NCI-H2196 treated with DMSO at 0.1 percent for 48 hours (cell line): Measurements from ENCODE around the gene ADTRP.
"Not testable (repeated sequence)": the region's sequence is repeated elsewhere in the genome, so short reads cannot be mapped to it uniquely, and the experiment has no call there.

Experiments used
- DNase-seq: peaks from one replicate; lab custom pipeline; 2025; ENCODE audit not compliant: unreplicated experiment; lab: John Stamatoyannopoulos, UW

Gene ADTRP

GRCh38 chr6:11804135-11804534 is 25.5 kb upstream of the ADTRP start:
- DNase-seq: no peak

GRCh38 chr6:11803591-11803971 is 25.0 kb upstream of the ADTRP start:
- DNase-seq: no peak

- no peak for DNase-seq
Measured at GRCh38 chr6:11802886-11803590, 24.4 kb upstream of the ADTRP start.

GRCh38 chr6:11800531-11800930 is 21.9 kb upstream of the ADTRP start:
- DNase-seq: not testable (repeated sequence)

GRCh38 chr6:11798538-11798937 is 19.9 kb upstream of the ADTRP start:
- DNase-seq: no peak

- no peak for DNase-seq
Measured at GRCh38 chr6:11798096-11798495, 19.5 kb upstream of the ADTRP start.

GRCh38 chr6:11796829-11797228 is 18.2 kb upstream of the ADTRP start:
- DNase-seq: no peak

- no peak for DNase-seq
Measured at GRCh38 chr6:11795403-11795802, 16.8 kb upstream of the ADTRP start.

GRCh38 chr6:11793277-11793676 is 14.7 kb upstream of the ADTRP start:
- DNase-seq: no peak

GRCh38 chr6:11791354-11792107 is 12.9 kb upstream of the ADTRP start:
- DNase-seq: no peak

- DNase-seq: no peak
Measured at GRCh38 chr6:11789744-11790143, 11.1 kb upstream of the ADTRP start.

- DNase-seq: no peak
Measured at GRCh38 chr6:11788043-11788442, 9.4 kb upstream of the ADTRP start.

GRCh38 chr6:11785774-11786579 is 7.4 kb upstream of the ADTRP start:
- DNase-seq: no peak

GRCh38 chr6:11785415-11785773 is 6.8 kb upstream of the ADTRP start:
- no peak for DNase-seq

GRCh38 chr6:11784341-11784740 is 5.7 kb upstream of the ADTRP start:
- no peak for DNase-seq

GRCh38 chr6:11783524-11784064 is 5.0 kb upstream of the ADTRP start:
- DNase-seq: no peak

- no peak for DNase-seq
Measured at GRCh38 chr6:11782524-11782923, 3.9 kb upstream of the ADTRP start.

- DNase-seq: no peak
Measured at GRCh38 chr6:11780097-11780428, 1.5 kb upstream of the ADTRP start.

GRCh38 chr6:11779329-11780096 is 910 bp upstream of the ADTRP start:
- no peak for DNase-seq

- no peak for DNase-seq
Measured at GRCh38 chr6:11778036-11778435, 567 bp downstream of the ADTRP start.

GRCh38 chr6:11775791-11776409 is 2.7 kb downstream of the ADTRP start:
- no peak for DNase-seq
